Measurements from ENCODE around the gene BEND7.
"Not testable (repeated sequence)": the region's sequence is repeated elsewhere in the genome, so short reads cannot be mapped to it uniquely, and the experiment has no call there.

BEND7 gene

GRCh38 chr10:13481690-13482089 is 47.1 kb downstream of the BEND7 start:
- no peak for DNase-seq (ENCODE audit: low read depth in 2 of 2)

- no peak for DNase-seq (ENCODE audit: low read depth in 2 of 2)
Measured at GRCh38 chr10:13475124-13475523, 53.7 kb downstream of the BEND7 start.

- no peak for DNase-seq (ENCODE audit: low read depth in 2 of 2)
Measured at GRCh38 chr10:13473986-13474385, 54.8 kb downstream of the BEND7 start.

GRCh38 chr10:13472359-13472758 is 56.5 kb downstream of the BEND7 start:
- DNase-seq (ENCODE audit: low read depth in 2 of 2): no peak

GRCh38 chr10:13470270-13470669 is 58.5 kb downstream of the BEND7 start:
- DNase-seq (ENCODE audit: low read depth in 2 of 2): no peak

- no peak for DNase-seq (ENCODE audit: low read depth in 2 of 2)
Measured at GRCh38 chr10:13462551-13462950, 66.3 kb downstream of the BEND7 start.

GRCh38 chr10:13458687-13459012 is 70.2 kb downstream of the BEND7 start:
- no peak for DNase-seq (ENCODE audit: low read depth in 2 of 2)

- DNase-seq (ENCODE audit: low read depth in 2 of 2): no peak
Measured at GRCh38 chr10:13457958-13458686, 70.7 kb downstream of the BEND7 start.

GRCh38 chr10:13453896-13454295 is 74.9 kb downstream of the BEND7 start:
- no peak for DNase-seq (ENCODE audit: low read depth in 2 of 2)

- DNase-seq (ENCODE audit: low read depth in 2 of 2): no peak
Measured at GRCh38 chr10:13450069-13450468, 78.7 kb downstream of the BEND7 start.

- no peak for DNase-seq (ENCODE audit: low read depth in 2 of 2)
Measured at GRCh38 chr10:13449296-13449695, 79.5 kb downstream of the BEND7 start.

GRCh38 chr10:13448216-13448615 is 80.6 kb downstream of the BEND7 start:
- no peak for DNase-seq (ENCODE audit: low read depth in 2 of 2)

- DNase-seq (ENCODE audit: low read depth in 2 of 2): no peak
Measured at GRCh38 chr10:13445656-13446400, 83.0 kb downstream of the BEND7 start.

- no peak for DNase-seq (ENCODE audit: low read depth in 2 of 2)
Measured at GRCh38 chr10:13441476-13441875, 87.3 kb downstream of the BEND7 start.

- peak; percentile 33 to 36 for DNase-seq (ENCODE audit: low read depth in 2 of 2)
Measured at GRCh38 chr10:13440185-13441061, 88.4 kb downstream of the BEND7 start.

GRCh38 chr10:13439313-13440184 is 89.3 kb downstream of the BEND7 start:
- DNase-seq (ENCODE audit: low read depth in 2 of 2): no peak

- DNase-seq (ENCODE audit: low read depth in 2 of 2): no peak
Measured at GRCh38 chr10:13437026-13437555, 91.7 kb downstream of the BEND7 start.

GRCh38 chr10:13427943-13428342 is 100.9 kb downstream of the BEND7 start:
- DNase-seq (ENCODE audit: low read depth in 2 of 2): not testable (repeated sequence)

GRCh38 chr10:13425397-13425796 is 103.4 kb downstream of the BEND7 start:
- no peak for DNase-seq (ENCODE audit: low read depth in 2 of 2)

- no peak for DNase-seq (ENCODE audit: low read depth in 2 of 2)
Measured at GRCh38 chr10:13422800-13423199, 106.0 kb downstream of the BEND7 start.

- no peak for DNase-seq (ENCODE audit: low read depth in 2 of 2)
Measured at GRCh38 chr10:13421382-13421917, 107.4 kb downstream of the BEND7 start.
